NCI-H510A treated with DMSO at 0.1 percent for 48 hours (cell line): ENCODE results near the gene ZRANB3.
"Not testable (repeated sequence)": the region's sequence is repeated elsewhere in the genome, so short reads cannot be mapped to it uniquely, and the experiment has no call there.

ENCODE experiments used
- DNase-seq: peaks from one replicate; lab custom pipeline; 2025; lab: John Stamatoyannopoulos, UW

ZRANB3 gene

DNA sequence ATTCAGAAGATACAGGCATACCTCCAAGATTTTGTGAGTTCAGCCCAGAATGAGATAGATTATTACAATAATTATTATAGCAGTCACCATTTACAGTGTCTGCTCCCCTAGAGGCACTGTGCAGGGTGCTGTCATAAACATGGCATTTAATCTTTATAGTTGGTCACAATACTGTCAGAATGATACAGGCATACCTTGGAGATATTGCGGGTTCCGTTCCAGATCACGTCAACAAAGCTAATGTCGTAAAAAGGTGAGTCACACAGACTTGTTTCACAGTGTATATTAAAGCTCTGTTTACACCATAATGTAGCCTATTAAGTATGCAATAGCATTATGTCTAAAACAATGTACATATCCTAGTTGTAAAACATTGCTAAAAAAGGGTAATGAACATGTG is 45.6 kb downstream of the ZRANB3 start:
- DNase-seq, result no peak

DNA sequence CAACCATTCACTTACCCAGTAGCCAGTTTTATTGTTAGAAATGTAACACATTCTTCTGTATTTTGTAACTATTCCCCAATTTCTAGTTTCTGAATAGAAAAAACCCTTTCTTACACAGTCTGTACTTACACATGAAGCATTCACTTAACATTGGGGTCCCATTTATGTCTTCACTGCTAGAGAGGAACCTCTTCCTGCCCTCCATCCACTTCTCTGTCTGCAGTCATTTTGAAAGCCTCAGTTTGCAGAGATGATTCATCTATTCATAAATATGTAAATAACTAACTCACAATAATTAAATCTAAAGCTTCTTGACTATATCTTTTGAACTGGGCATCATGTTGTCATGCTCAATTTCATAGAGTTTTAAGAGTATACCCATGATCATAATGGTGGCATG is 55.9 kb downstream of the ZRANB3 start:
- DNase-seq, result no peak

DNA sequence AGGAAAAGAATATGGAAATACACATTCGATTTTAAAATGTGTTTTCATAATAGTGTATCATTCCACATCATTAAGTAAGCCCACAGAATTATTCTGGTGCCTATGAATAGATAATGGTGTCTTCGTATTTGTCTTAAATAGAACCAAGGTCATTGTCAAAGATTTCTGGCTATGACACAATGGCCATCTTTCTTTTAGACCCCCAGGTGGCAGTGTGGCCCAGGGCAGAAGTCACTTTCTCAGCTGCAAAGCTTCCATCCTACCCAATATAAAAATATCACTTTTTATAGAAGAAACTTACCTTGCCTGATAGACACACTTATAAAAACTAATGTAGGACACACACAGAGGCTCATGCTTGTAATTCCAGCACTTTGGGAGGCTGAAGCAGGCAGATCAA is 57.5 kb downstream of the ZRANB3 start:
- DNase-seq, result no peak

DNA sequence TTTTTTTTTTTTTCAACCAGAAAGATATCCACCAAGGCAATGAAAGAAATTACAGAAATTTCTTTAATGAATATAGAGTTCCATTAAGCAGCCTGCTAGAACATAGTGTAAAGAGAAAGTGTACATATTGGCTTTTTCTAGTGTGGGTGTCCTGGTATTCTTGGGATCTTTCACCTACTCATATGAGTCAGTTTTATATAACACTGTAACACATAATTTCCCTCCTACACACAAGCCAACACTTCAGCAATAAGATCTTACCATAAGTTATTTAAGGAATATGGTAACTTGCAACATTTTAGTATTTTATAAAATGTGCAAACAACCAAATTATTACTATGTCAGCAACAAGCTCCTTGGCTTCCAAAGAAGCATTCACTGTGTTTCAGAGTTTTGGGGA is 59.9 kb downstream of the ZRANB3 start:
- no peak for DNase-seq

DNA sequence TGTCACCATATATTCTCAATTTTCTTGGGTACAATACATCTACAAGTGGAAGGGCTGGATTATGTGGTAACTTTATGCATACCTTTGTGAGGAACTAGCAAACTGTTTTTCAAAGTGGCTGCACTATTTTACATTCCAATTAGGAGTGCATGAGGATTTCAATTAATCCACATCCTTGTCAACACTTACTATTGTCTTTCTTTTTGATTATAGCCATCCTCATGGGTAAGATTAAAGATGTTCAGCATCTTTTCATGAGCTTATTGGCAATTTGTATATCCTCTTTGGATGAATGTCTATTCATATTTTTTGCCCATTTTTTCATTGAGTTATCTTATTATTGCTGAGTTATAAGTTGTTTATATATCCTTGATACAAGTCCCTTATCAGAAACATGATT is 73.7 kb downstream of the ZRANB3 start:
- no peak for DNase-seq

DNA sequence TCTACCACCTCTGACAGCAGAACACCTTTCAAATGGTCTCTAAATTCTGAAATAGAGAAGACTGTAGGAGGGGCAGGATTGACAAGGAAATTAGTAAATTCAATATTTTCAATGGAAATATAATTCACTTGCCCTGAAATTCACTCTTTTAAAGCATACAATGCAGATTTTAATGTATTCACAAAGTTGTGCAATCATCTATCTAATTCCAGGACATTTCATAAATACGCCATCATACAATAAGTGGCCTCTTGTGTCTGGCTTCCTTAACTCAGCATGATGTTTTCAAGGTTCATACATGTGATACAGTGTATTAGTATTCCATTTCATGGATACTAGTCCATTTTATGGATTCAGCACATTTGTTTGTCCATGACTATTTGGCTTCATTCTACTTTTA is 74.2 kb downstream of the ZRANB3 start:
- no peak for DNase-seq

DNA sequence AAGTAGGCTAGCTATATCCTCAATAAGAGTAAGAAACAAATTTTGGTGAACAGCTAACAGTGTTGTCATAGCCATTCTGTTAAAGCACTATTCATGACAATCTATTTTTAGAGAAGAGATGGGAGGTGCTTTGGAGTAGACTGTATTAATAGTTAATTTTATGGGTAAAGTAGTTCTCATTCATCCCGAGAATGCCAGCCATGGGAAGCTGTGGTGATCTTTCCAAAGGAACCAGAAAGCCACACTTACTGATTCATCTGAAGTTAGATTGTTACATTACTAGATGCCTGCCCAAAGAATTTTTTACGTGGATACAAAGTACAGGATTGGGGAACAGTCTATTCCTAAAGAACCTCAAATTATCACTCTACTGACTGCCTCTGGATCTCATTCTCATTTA is 74.6 kb downstream of the ZRANB3 start:
- DNase-seq, result no peak

DNA sequence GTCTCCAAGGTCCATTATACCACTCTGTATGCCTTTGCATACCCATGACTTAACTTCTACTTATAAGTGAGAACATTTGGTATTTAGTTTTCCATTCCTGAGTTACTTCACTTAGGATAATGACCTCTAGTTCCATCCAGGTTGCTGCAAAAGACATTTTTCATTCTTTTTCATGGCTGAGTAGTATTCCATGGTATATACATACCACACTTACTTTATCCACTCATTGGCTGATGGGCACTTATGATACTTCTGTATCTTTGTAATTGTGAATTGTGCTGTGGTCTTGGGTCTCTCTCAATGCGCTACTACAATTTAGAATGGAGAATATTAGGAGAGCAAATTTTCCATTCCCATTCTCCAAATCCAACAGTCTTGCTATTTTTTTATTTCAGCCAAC is 76.4 kb downstream of the ZRANB3 start:
- no peak for DNase-seq

DNA sequence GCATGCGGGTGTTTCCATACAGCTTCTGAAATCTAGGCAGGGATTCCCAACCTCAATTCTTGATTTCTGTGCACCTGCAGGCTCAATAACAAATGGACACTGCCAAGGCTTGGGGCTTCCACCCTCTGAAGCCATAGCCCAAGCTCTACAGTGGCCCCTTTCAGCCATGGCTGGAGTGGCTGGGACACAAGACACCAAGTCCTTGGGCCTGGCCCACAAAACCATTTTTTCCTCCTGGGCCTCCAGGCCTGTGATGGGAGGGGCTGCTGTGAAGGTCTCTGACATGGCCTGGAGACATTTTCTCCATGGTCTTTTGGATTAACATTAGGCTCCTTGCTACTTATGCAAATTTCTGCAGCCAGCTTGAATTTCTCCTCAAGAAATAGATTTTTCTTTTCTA is 78.0 kb downstream of the ZRANB3 start:
- DNase-seq, result not testable (repeated sequence)

DNA sequence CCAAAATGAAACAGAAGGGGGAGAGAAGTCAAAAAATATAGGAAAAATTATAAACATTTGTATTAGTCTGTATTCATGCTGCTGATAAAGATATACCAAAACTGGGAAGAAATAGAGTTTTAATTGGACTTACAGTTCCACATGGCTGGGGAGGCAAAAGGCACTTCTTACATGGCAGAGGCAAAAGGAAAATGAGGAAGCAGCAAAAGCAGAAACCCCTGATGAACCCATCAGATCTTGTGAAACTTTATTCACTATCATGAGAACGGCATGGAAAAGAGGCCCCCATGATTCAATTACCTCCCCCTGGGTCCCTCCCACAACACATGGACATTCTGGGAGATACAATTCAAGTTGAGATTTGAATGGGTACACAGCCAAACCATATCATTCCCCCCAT is 79.1 kb downstream of the ZRANB3 start:
- no peak for DNase-seq

DNA sequence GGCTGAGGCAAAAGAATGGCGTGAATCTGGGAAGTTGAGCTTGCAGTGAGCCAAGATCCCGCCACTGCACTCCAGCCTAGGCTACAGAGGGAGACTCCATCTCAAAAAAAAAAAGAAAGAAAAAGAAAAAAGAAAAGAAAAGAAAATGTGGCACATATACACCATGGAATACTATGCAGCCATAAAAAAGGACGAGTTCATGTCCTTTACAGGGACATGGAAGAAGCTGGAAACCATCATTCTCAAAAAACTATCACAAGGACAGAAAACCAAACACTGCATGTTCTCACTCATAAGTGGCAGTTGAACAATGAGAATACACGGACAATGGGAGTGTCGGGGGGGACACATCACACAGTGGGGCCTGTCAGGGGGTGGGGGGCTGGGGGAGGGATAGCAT is 88.0 kb downstream of the ZRANB3 start:
- not testable (repeated sequence) for DNase-seq

DNA sequence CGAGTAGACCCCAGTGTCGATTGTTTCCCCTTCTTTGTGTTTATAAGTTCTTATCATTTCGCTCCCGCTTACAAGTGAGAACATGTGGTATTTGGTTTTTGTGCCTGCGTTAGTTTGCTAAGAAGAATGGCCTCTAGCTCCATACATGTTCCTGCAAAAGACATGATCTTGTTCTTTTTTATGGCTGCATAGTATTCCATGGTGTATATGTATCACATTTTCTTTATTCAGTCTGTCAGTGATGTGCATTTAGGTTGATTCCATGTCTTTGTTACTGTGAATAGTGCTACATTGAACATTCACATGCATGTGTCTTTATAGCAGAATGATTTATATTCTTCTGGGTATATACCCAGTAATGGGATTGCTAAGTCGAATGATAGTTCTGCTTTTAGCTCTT is 95.9 kb downstream of the ZRANB3 start:
- not testable (repeated sequence) for DNase-seq

DNA sequence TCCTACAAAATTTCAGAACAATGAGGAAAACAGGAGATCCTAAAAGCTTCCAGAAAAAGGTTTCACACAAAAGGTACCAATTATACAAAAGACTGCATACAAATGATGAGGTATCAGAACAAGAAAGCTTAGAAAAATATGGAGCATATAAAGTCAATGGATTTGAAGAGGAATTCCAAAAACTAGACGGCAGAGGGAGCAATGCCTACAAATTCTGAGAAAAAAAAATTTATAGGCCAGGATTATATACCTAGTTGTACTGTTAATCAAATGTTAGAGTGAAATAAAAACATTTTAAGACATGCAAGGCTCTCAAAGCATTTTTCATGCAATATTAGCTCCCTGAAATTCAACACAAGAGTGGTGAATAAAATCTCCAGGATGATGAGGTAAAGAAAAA is 106.2 kb downstream of the ZRANB3 start:
- DNase-seq, result no peak

DNA sequence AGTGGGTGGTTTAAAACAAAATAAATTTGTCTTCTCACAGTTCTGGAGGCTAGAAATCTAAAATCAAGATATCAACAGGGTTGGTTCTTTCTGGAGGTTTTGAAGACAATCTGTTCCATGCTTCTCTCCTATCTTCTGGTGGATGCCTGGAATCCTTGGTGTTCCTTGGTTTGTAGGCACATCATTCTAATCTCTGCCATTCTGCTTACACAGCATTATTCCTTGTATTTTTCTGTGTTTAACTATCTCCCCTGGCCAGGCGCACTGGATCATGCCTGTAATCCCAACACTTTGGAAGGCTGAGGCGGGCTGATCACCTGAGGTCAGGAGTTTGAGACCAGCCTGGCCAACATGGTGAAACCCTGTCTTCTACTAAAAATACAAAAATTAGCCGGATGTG is 108.1 kb downstream of the ZRANB3 start:
- DNase-seq, result no peak

DNA sequence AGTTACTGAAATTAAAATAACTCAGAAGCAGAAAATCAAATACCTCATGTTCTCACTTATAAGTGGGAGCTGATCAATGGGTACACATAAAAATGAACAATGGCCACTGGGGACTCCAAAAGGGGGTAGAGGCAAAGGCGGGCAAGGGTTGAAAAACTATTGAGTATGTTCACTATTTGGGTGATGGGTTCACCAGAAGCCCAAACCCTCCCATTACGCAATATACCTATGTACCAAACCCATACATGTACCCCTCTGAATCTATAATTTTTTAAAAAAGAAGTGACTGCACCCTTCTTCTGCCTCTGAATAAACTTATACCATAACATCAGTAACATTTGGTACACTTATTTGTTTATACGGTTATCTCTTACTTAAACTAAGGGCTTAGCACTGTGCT is 119.4 kb downstream of the ZRANB3 start:
- no peak for DNase-seq

DNA sequence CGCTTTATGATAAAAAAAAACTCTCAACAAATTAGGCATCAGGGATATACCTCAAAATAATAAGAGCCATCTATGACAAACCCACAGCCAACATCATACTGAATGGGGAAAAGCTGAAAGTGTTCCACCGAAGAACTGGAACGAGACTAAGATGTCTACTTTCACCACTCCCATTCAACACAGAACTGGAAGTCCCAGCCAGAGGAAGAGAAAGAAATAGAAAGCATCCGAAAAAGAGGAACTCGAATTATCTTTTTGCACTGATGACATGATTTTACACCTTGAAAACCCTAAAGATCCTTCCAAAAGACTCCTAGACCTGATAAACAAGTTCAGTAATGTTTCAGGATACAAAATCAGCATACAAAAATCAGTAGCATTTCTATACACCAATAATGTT is 121.6 kb downstream of the ZRANB3 start:
- no peak for DNase-seq

DNA sequence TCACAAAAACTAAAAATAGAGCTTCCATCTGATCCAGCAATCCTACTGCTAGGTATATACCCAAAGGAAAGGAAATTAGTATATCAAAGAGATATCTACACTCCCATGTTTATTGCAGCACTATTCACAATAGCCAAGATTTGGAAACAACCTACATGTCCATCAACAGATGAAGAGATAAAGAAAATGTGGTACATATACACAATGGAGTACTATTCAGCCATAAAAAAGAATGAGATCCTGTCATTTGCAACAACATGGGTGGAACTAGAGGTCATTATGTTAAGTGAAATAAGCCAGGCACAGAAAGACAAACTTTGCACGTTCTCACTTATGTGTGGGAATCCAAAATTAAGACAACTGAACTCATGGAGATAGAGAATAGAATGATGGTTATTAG is 134.8 kb downstream of the ZRANB3 start:
- not testable (repeated sequence) for DNase-seq

DNA sequence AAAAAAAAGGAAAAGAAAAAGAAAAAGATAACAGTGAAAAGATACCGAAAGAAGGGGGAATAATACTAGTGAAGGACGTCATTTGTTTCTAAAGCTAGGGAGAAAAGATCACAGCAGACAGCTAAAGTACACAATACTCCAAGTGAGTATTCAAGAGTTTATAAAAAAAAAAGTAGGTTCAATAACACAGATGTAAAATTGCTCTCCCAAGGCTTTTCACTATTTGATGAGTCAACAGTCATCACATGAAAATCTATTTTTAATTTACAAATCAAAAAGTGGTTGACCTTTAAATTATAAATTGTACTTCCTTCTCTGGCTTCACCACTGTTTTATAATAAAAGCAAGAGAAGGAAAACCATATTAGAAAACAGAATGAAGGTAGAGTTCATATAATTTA is 144.0 kb downstream of the ZRANB3 start:
- DNase-seq, result no peak

DNA sequence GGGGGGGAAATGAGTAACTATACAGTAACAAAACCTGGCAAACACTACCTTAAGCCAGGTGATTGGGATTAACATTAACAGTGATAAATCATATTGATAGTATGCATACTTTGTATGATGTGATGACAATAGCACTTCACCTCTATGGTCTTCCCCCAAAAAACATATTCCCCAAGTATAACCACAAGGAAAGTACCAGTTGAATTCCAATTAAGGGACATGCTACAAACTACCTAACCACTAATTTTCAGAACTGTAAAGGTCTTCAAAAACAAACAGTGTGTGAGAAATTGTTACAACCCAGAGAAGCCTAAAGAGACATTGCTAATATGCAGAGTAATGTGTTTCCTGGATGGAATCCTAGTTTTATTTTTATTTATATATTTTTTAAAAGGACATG is 152.4 kb downstream of the ZRANB3 start:
- DNase-seq, result no peak

DNA sequence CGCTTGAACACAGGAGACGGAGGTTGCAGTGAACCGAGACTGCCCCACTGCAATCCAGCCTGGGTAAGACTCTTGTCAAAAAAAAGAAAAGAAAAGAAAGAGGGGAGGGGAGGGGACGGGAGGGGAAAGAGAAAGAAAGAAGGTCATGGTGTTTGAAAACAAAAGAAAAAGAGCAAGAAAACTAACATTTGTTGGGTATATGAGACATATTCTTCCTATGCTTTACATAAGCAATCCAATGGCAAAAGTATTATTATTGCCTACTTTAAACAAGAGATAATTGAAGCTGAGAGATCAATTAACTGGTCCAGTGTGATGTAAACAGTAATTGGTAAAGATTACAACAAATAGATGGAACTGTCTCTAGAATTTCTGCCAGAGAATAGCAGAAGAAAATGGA is 157.3 kb downstream of the ZRANB3 start:
- no peak for DNase-seq

DNA sequence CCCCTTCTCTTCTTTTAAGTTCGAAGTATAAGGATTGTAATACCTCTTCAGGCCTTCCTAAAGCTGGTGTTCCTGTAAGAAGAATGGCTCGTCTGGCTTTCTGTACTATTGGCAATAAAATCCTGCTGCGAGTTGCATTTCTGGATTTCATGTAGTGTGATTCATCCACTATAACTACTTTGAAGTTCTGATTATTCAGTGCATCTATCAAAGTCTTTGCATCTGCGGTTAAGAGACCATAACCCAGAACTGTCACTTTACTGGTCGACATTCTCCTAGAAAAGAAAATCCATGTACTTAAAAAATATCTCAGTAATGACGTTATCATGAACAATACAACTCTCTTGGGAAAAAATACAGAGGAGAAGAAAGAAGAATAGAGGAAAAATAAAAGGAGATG is 181.1 kb downstream of the ZRANB3 start:
- no peak for DNase-seq

DNA sequence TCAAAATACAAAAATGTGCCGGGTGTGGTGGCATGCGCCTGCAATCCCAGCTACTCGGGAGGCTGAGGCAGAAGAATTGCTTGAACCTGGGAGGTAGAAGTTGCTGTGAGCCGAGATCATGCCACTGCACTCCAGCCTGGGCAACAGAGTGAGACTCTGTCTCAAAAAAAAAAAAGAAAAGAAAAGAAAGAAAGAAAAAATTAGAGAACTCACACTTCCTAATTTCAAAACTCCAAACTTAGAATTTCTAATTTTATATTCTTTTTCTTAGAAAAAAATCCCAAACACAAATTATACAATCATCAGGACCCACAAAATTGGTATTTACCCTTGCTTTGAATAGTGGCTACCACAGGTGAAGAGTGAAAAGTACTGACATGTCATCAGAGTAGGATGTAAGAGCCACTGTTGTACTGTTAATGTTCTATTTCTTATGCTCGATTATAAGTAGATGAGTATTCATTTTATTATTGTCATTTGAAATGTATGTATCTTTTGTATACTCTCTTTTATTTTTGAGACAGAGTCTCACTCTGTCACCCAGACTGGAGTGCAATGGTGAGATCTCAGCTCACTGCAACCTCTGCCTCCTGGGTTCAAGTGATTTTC is 182.8 kb downstream of the ZRANB3 start:
- DNase-seq, result not testable (repeated sequence)

DNA sequence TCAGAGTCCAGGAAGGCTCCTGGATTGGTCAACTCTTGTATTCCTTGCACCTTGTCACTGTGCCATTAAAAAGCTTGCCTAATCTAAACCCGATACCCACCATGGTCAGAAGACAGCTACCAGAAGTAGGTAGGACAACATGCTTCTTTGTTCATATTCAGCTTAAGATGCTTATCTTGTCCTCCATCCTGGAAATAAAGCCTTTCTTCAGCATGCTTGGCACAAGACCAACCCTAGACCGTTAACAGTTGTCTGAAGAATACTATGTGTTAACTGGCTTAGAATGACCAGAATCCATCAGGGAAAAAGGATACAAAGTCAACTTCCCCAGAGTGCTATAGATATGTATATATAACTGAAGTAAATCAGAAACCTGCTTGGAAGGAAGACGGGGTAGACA is 193.9 kb downstream of the ZRANB3 start:
- DNase-seq, result no peak

DNA sequence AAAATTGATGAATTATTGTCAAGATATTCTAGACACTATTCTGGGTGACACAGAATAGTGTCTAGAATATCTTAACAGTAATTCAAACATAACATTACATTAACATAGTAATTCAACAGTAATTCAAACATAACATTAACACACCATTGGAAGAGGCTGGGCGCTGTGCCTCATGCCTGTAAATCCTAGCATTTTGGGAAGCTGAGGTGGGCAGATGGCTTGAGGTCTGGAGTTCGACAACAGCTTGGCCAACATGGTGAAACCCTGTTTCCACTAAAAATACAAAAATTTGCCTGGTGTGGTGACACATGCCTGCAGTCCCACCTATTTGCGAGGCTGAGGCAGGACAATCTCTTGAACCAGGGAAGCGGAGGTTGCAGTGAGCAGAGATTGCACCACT is 195.8 kb downstream of the ZRANB3 start:
- no peak for DNase-seq

DNA sequence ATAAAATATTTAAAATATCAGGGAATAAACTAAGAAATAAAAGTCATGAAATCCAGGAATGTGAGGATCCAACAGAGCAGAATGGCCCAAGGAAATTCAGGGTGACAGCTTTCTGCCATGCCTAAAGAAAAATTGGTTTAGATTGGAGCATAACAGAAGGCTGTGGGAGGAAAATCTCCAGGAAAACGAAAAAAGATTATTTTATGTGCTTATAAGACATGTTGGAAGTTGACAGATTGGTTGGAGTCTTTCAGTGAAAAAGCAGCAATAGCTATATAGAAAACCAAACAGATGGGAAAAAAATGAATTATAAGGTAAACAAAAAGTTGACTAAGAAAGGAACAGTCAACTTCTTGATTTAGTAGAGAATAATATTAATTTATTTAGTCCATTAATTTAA is 203.9 kb downstream of the ZRANB3 start:
- DNase-seq, result no peak
